ENCODE measurements around the gene DIAPH2.

GRCh38 chrX:96713303-96713702 is 28.7 kb downstream of the DIAPH2 start:
- TF ChIP-seq CTCF (IDR thresholded peaks at IDR 0.05; ENCODE audit: low read length) (no peak), EZH2 (optimal IDR thresholded peaks at IDR 0.05; ENCODE audit: low read depth, low read length) (no peak)
